Measurements from ENCODE around the gene CHTF8. TPM values are rescaled to one million over a fixed set of nuclear protein-coding genes. Genes with fewer than 3 reads are reported as not detected.

CHTF8 gene, protein sequence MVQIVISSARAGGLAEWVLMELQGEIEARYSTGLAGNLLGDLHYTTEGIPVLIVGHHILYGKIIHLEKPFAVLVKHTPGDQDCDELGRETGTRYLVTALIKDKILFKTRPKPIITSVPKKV
- total RNA-seq, result 10 to 100 TPM; 73.2 to 77.3 TPM
- 10 to 100 TPM; 53.3 to 53.8 TPM for polyA plus RNA-seq
- long read RNA-seq, donor 1, transcript CHTF8-205 (3 exons, 856 nt), result minor isoform, 17 of 62 reads
- long read RNA-seq, donor 1, transcript CHTF8-203 (4 exons, 2,903 nt), result major isoform, 21 of 62 reads
- long read RNA-seq, donor 1, transcript CHTF8-201 (1 exons, 2,561 nt), result minor isoform, 10 of 62 reads
- long read RNA-seq, donor 1, partial matches to known transcripts, result 1 of 62 reads
- long read RNA-seq, donor 1, other reads (novel, unspliced or antisense), result 8 of 62 reads
- long read RNA-seq, donor 2, transcript CHTF8-205 (3 exons, 856 nt), result minor isoform, 5 of 26 reads
- long read RNA-seq, donor 2, transcript CHTF8-203 (4 exons, 2,903 nt), result major isoform, 13 of 26 reads
- long read RNA-seq, donor 2, partial matches to known transcripts, result 1 of 26 reads
- long read RNA-seq, donor 2, other reads (novel, unspliced or antisense), result 2 of 26 reads

DNA sequence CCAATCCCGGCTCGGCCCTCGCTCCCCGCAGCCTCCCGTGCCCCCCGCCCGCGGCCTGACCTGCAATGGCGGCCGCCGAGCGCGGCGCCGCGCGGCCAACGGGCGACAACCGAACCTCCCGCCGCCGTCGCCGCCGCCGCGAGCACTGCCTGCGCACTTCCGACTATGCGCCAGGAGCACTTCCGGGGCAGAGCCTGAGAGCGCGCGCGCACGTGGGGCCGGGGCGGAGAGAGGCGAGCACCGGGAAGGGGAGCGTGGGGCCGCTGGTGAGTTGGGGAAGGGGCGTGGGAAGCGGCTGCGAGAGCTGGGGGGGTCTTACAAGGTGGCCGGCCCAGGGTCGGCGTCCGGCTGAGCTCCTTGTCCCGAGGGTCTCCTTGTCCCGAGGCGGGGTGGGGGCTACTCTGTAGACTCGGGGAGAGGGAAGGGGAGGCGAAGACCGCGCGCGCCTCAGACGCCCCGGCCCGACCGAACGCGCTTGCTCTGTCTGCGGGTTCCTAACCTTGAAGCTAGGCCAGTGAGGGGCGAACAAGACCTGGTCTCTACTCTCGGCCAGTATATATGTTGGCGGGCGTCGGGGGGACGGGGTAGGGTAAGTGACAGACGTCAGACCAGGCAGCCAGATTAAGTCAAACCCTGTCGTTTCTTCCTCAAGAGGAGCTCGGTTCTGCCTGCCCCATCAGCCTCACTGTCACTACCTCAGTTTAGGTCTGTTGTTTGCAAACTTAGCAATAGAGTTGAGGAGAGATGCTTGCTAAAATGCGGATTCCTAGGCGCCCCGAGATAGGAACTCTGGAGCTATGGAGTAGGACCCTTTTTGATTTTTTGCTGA lies at the start of gene CHTF8, which contains the start of gene UTP4:
TSS of gene CHTF8 (minus strand) at position 165 of the 829 bp plus-strand sequence. CDS start 11,130 bp downstream, outside the sequence.
TSS of gene UTP4 (plus strand) at position 226 of the 829 bp plus-strand sequence. CDS start 811 bp downstream, outside the sequence.
- Histone ChIP-seq H3K27me3 (ENCODE audit: control insufficient read depth in 1 of 2, insufficient read depth in 2 of 2, low read length in 1 of 2) (no peaks in the 10 kb centered on the region), H3K27ac (ENCODE audit: low read depth in 1 of 2, low read length in 2 of 2) (peak within 1 kb of the TSS in 1 of 2 donors; percentile 59), H3K4me3 (ENCODE audit: low read length in 2 of 2) (peak within 1 kb of the TSS; percentile 81 to 98), H3K36me3 (ENCODE audit: control insufficient read depth in 1 of 2, insufficient read depth in 2 of 2, low read length in 1 of 2) (peaks cover 0 to 2% of the 10 kb centered on the region in 2 donors), H3K4me1 (ENCODE audit: control insufficient read depth in 1 of 2, insufficient read depth in 2 of 2, low read length in 2 of 2) (no peaks in the 10 kb centered on the region), H3K9me3 (ENCODE audit: control insufficient read depth, low read length) (no peaks in the 10 kb centered on the region)
- WGBS, 2 donors, result 0 to 1% methylated on average over 75 to 78 of the region's 78 CpGs
- ATAC-seq (ENCODE audit: low FRiP score) (peak; percentile 95), DNase-seq (peak; percentile 93 to 97)
- intact Hi-C loops (cut with DNase I), result loop anchor here in 1 of 2 donors (10.0 kb wide), 2 partner anchors 52 to 288 kb away; partner anchors contain the start of genes SNTB2 and TANGO6

GRCh38 chr16:69180011-69180338 lies 47.6 kb upstream of the CHTF8 start:
- H3K4me1 ChIP-seq (ENCODE audit: control insufficient read depth in 1 of 2, insufficient read depth in 2 of 2, low read length in 2 of 2), result peaks cover 0 to 2% of the 10 kb centered on the region in 2 donors

DNA sequence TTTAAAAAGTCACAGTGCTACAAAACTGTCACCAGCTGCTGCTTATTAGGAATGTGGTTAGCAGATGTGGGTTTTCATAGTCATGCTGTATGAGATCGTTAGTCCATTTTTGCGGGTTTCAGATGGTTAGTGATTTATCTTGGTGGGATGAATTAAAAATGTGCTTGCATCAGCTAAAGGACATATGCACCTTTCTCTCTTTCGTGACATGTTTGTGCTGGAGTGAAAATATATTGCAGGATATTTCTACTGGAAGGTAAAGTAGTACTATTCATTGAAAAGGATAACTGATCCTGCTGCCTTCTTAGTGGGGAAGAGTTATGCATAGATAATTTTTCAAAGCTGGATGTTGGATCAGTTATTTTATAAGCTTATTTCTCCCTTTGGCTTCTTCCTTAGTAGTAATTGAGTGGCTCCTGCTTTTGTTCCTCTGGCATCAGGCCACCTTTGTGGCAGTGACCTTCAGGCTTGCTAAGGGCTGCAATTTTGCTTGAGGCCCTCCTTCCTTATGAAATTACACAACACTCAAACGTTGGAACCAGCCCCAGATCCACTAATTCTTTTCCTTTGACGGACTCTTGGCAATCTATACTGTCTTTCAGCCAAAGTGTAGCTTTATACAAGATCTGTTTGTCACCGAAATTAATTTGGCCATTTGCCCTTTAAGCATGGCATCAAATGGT lies 47.1 kb upstream of the CHTF8 start:
- Histone ChIP-seq H3K4me1 (ENCODE audit: control insufficient read depth in 1 of 2, insufficient read depth in 2 of 2, low read length in 2 of 2) (peaks cover 0 to 2% of the 10 kb centered on the region in 2 donors), H3K27ac (ENCODE audit: low read depth in 1 of 2, low read length in 2 of 2) (peak overlapping the region; percentile 66 to 73), H3K9me3 (ENCODE audit: control insufficient read depth, low read length) (no peaks in the 10 kb centered on the region), H3K27me3 (ENCODE audit: control insufficient read depth in 1 of 2, insufficient read depth in 2 of 2, low read length in 1 of 2) (no peaks in the 10 kb centered on the region), H3K36me3 (ENCODE audit: control insufficient read depth in 1 of 2, insufficient read depth in 2 of 2, low read length in 1 of 2) (no peaks in the 10 kb centered on the region), H3K4me3 (ENCODE audit: low read length in 2 of 2) (no peak overlapping the region)
- DNase-seq, result peak in 1 of 2 donors; percentile 86
- peak; percentile 90 for ATAC-seq (ENCODE audit: low FRiP score)
- WGBS, 2 donors, result 5% methylated on average over 6 of the region's 6 CpGs
- intact Hi-C loops (cut with DNase I), result loop anchor here in 1 of 2 donors (10.0 kb wide), 1 partner anchor 45 kb away; the partner anchor contains the start of genes CHTF8 and UTP4

More at GRCh38 chr16:69180011-69180338, 47.6 kb upstream of the CHTF8 start:
- no peak for ATAC-seq (ENCODE audit: low FRiP score)
- DNase-seq, result no peak
- no peak overlapping the region for H3K27ac ChIP-seq (ENCODE audit: low read depth in 1 of 2, low read length in 2 of 2)
- H3K36me3 ChIP-seq (ENCODE audit: control insufficient read depth in 1 of 2, insufficient read depth in 2 of 2, low read length in 1 of 2), result no peaks in the 10 kb centered on the region
- intact Hi-C loops (cut with DNase I), result loop anchor here in 1 of 2 donors (10.0 kb wide), 1 partner anchor 45 kb away; the partner anchor contains the start of genes CHTF8 and UTP4
- H3K4me3 ChIP-seq (ENCODE audit: low read length in 2 of 2), result no peak overlapping the region
- no peaks in the 10 kb centered on the region for H3K9me3 ChIP-seq (ENCODE audit: control insufficient read depth, low read length)
- H3K27me3 ChIP-seq (ENCODE audit: control insufficient read depth in 1 of 2, insufficient read depth in 2 of 2, low read length in 1 of 2), result no peaks in the 10 kb centered on the region

DNA sequence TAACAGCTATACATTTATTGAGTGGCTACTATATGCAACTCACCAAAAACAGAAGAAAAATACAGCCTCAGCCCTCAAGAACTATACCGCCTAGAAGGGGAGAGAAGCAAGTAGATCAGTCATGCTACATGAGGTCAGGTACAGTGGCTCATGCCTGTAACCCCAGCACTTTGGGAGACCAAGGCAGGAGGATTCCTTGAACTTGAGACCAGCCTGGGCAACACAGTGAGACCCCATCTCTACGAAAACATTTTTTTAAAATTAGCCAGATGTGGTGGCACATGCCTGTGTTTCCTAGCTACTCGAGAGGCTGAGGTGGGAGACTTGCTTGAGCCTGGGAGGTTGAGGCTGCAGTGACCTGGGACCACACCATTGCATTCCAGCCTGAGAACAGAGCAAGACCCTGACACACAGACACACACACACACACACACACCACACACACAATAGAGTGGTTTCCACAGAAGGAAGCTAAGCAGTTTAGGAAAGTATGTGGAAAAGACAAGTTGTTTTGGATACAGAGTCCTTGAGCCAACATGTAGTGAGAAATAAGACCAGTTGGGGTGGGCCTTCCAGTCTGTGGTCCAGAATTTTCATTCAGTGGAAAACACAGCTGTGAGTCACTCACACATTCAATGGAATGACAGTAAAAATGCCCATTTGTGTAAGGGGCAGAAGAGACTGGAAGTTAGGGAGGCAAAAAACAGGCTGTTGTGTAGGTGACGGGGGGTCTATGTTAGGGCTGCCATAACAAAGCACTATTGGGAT lies 43.8 kb upstream of the CHTF8 start:
- no peak for DNase-seq
- Histone ChIP-seq H3K9me3 (ENCODE audit: control insufficient read depth, low read length) (no peaks in the 10 kb centered on the region), H3K27me3 (ENCODE audit: control insufficient read depth in 1 of 2, insufficient read depth in 2 of 2, low read length in 1 of 2) (no peaks in the 10 kb centered on the region), H3K27ac (ENCODE audit: low read depth in 1 of 2, low read length in 2 of 2) (peak overlapping the region in 1 of 2 donors; percentile 35), H3K4me3 (ENCODE audit: low read length in 2 of 2) (no peak overlapping the region), H3K36me3 (ENCODE audit: control insufficient read depth in 1 of 2, insufficient read depth in 2 of 2, low read length in 1 of 2) (no peaks in the 10 kb centered on the region), H3K4me1 (ENCODE audit: control insufficient read depth in 1 of 2, insufficient read depth in 2 of 2, low read length in 2 of 2) (peaks cover 0 to 3% of the 10 kb centered on the region in 2 donors)
- intact Hi-C loops (cut with DNase I), result no loop called here
- ATAC-seq (ENCODE audit: low FRiP score), result no peak
- 86 to 87% methylated on average over 4 of the region's 4 CpGs for WGBS, 2 donors

GRCh38 chr16:69171325-69172084 lies 39.1 kb upstream of the CHTF8 start:
- Histone ChIP-seq H3K4me3 (ENCODE audit: low read length in 2 of 2) (peak overlapping the region in 1 of 2 donors; percentile 11), H3K27ac (ENCODE audit: low read depth in 1 of 2, low read length in 2 of 2) (peak overlapping the region; percentile 82 to 98), H3K36me3 (ENCODE audit: control insufficient read depth in 1 of 2, insufficient read depth in 2 of 2, low read length in 1 of 2) (peaks cover 0 to 4% of the 10 kb centered on the region in 2 donors), H3K27me3 (ENCODE audit: control insufficient read depth in 1 of 2, insufficient read depth in 2 of 2, low read length in 1 of 2) (no peaks in the 10 kb centered on the region), H3K9me3 (ENCODE audit: control insufficient read depth, low read length) (no peaks in the 10 kb centered on the region), H3K4me1 (ENCODE audit: control insufficient read depth in 1 of 2, insufficient read depth in 2 of 2, low read length in 2 of 2) (peaks cover 0 to 3% of the 10 kb centered on the region in 2 donors)
- DNase-seq (no peak), ATAC-seq (ENCODE audit: low FRiP score) (peak; percentile 49)
- intact Hi-C loops (cut with DNase I), result loop anchor here in 1 of 2 donors (5.0 kb wide), 1 partner anchor 106 kb away; no protein-coding TSS in a partner anchor
- 3 to 4% methylated on average over 6 of the region's 6 CpGs for WGBS, 2 donors

- 43 to 44% methylated on average over 6 of the region's 6 CpGs for WGBS, 2 donors
- DNase-seq, result no peak
- no peak overlapping the region for H3K4me3 ChIP-seq (ENCODE audit: low read length in 2 of 2)
- no peaks in the 10 kb centered on the region for H3K9me3 ChIP-seq (ENCODE audit: control insufficient read depth, low read length)
- no peak for ATAC-seq (ENCODE audit: low FRiP score)
- intact Hi-C loops (cut with DNase I), result loop anchor here in 1 of 2 donors (5.0 kb wide), 1 partner anchor 108 kb away; no protein-coding TSS in a partner anchor
- H3K4me1 ChIP-seq (ENCODE audit: control insufficient read depth in 1 of 2, insufficient read depth in 2 of 2, low read length in 2 of 2), result peaks cover 0 to 3% of the 10 kb centered on the region in 2 donors
- H3K27ac ChIP-seq (ENCODE audit: low read depth in 1 of 2, low read length in 2 of 2), result peak overlapping the region in 1 of 2 donors; percentile 80
- H3K27me3 ChIP-seq (ENCODE audit: control insufficient read depth in 1 of 2, insufficient read depth in 2 of 2, low read length in 1 of 2), result no peaks in the 10 kb centered on the region
- H3K36me3 ChIP-seq (ENCODE audit: control insufficient read depth in 1 of 2, insufficient read depth in 2 of 2, low read length in 1 of 2), result peaks cover 0 to 6% of the 10 kb centered on the region in 2 donors
Measured at GRCh38 chr16:69169607-69170352, 37.4 kb upstream of the CHTF8 start.

Measured in aorta (tissue), 5 donors.